Measurements from ENCODE around the gene NSMCE4A.

DNA sequence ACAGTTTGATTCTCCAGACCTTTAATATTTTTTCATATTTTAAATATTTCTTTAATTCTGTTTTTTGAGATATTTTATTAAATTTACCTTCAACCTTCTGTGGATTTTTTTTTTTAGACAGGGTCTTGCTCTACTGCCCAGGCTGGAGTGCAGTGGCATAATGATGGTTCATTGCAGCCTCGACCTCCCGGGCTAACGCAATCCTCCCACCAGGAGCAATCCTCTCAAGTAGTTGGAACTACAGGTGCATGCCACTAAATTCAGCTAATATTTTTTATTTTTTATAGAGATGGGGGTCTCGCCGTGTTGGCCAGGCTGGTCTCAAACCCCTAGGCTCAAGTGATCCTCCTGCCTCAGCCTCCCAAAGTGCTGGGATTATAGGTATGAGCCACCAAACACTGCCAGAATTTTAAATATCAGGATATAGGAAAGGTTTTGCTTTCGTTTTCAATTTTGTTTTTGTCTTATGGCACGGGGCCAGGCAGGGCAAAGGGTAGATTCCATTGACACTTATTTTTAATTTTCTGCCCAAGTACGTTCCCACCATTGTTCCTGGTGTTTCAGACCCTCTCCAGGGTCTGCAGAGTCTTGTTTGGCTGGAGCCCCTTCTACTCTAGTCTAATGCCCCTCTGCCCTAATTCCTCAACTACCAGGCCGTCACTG lies 15.1 kb upstream of the NSMCE4A start:
- no peak for TF ChIP-seq EZH2phosphoT487 (IDR thresholded peaks at IDR 0.05; ENCODE audit: borderline replicate concordance)
- TF ChIP-seq, protein P1, sequence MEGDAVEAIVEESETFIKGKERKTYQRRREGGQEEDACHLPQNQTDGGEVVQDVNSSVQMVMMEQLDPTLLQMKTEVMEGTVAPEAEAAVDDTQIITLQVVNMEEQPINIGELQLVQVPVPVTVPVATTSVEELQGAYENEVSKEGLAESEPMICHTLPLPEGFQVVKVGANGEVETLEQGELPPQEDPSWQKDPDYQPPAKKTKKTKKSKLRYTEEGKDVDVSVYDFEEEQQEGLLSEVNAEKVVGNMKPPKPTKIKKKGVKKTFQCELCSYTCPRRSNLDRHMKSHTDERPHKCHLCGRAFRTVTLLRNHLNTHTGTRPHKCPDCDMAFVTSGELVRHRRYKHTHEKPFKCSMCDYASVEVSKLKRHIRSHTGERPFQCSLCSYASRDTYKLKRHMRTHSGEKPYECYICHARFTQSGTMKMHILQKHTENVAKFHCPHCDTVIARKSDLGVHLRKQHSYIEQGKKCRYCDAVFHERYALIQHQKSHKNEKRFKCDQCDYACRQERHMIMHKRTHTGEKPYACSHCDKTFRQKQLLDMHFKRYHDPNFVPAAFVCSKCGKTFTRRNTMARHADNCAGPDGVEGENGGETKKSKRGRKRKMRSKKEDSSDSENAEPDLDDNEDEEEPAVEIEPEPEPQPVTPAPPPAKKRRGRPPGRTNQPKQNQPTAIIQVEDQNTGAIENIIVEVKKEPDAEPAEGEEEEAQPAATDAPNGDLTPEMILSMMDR (conservative IDR thresholded peaks at IDR 0.05; ENCODE audit: low read length), result no peak

Data from Loucy (cell line).